NCI-H2227 treated with DMSO at 0.1 percent for 48 hours (cell line): ENCODE data around the gene MERTK.
A peak's percentile ranks its signal among the peaks of the same experiment; 100 is the strongest.
"Not testable (repeated sequence)": the region's sequence is repeated elsewhere in the genome, so short reads cannot be mapped to it uniquely, and the experiment has no call there.

Experiments used
- DNase-seq: peaks from one replicate; lab custom pipeline; 2025; lab: John Stamatoyannopoulos, UW

Gene MERTK

DNA sequence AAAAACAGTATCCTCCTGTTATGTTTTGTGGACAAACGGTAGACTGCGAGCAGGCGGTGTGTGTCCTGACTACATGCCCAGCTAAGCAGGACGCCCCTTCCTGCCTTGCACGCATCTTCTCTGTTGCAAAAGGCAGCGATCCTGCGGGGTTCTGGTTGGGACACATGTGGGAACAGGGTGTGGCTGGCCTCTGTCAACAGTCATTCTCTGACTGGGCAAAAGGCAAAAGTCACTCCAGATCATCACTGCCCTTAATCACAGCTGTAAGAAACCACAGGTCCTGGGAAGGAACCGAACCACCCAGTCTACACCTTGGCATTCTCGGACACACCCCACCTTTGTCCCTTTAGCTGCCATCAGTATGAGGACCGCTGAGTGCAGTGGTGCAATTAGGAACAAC lies 112.3 kb downstream of the MERTK start:
- DNase-seq = no peak

- DNase-seq = no peak
Measured at GRCh38 chr2:112012556-112012955, 114.1 kb downstream of the MERTK start.

- no peak for DNase-seq
Measured at GRCh38 chr2:112018846-112019245, 120.4 kb downstream of the MERTK start.

- no peak for DNase-seq
Measured at GRCh38 chr2:112019569-112019982, 121.2 kb downstream of the MERTK start.

DNA sequence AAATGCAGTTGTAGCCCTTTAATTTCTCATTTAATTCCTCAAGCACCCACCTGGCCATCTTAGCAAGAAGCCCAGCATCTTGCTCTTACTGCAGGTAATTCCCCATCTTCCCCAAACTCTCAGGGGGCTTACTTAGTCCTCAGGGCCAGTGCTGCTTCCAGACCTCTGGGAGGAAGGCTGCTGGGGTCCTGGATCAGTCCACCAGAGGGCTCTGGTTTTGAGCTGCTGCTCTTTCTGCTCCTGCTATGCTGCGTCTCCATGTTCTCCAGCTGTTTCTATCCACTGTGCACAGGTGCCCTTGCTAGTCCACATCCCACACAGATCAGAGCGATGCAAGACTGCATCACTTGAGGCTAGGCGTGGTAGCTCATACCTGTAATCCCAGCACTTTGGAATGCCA lies 122.2 kb downstream of the MERTK start:
- DNase-seq = no peak

- DNase-seq = peak; percentile 62
Measured at GRCh38 chr2:112021290-112021689, 122.9 kb downstream of the MERTK start.

- DNase-seq = peak; percentile 76
Measured at GRCh38 chr2:112021781-112022231, 123.4 kb downstream of the MERTK start.

GRCh38 chr2:112023707-112024106 lies 125.3 kb downstream of the MERTK start:
- DNase-seq = no peak

DNA sequence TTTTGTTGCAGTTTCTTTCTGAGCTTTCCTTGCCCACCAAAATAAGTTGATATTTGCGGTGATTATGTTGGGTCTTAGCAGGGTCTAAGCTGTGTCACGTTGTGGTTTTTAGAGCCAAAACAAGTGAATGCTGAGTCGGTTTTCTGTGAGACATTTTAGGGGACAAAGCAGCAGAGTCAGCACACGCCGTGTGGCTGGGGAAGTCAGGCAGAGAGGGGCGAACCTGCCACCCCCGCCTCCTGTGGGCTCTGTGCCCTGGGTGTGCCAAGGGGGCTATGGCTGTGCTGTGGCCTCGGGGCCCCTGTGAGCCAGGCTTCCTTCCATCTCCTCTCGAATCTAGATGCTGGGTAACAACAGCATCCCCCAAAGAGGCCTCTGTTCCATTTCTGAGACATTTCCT lies 125.8 kb downstream of the MERTK start:
- no peak for DNase-seq

GRCh38 chr2:112024896-112025491 lies 126.6 kb downstream of the MERTK start:
- DNase-seq = no peak

GRCh38 chr2:112026509-112026908 lies 128.1 kb downstream of the MERTK start:
- no peak for DNase-seq

DNA sequence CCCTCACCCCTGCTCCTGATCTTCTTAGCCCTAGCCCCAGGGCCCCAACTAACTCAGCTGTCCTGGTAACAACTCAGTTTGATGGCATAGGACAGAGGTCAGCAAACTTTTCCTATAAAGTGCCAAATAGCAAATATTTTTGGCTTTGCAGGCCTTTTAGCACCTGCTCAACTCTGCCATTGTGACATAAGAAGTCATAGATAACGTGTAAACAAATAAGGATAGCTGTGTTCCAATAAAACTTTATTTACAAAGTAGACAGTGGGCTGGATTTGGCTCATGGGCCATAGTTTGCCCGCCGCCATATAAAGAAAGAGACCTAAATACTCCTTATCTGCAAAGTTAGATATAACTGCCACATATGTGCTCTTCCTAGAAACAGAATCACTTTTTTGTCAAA lies 129.4 kb downstream of the MERTK start:
- DNase-seq = no peak

- DNase-seq = no peak
Measured at GRCh38 chr2:112029164-112029563, 130.8 kb downstream of the MERTK start.

- peak; percentile 35 for DNase-seq
Measured at GRCh38 chr2:112031473-112032223, 133.2 kb downstream of the MERTK start.

DNA sequence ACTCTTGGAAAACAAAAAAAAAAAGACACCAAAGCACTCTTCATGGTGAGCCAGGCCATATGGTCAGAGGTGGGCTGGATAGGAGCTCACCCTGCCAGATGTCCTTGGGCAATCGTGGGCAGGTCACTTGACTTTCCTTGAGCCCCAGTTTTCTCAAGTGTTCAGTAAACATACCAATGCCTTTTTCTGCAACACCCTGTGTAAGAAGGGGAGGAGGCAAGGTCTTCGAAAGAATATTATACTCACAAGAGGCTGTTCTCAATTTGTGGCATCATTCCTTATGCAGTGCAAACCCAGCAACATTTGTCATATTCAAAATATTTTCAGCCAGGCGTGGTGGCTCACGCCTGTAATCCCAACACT lies 133.8 kb downstream of the MERTK start:
- DNase-seq = no peak

GRCh38 chr2:112032689-112033465 lies 134.5 kb downstream of the MERTK start:
- DNase-seq = no peak

DNA sequence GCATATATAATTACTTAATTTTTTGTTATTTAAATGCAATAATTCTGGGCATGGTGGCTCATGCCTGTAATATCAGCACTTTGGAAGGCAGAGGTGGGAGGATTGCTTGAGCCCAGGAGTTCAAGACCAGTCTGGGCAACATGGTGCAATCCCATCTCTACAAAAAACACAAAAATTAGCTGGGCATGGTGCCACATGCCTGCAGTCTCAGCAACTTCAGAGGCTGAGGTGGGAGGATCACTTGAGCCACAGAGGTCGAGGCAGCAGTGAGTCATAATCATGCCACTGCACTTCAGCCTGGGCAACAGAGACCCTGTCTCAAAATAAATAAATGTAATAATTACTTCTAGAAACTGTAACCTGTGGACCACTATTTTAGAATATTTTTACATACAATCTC lies 135.2 kb downstream of the MERTK start:
- DNase-seq = no peak

DNA sequence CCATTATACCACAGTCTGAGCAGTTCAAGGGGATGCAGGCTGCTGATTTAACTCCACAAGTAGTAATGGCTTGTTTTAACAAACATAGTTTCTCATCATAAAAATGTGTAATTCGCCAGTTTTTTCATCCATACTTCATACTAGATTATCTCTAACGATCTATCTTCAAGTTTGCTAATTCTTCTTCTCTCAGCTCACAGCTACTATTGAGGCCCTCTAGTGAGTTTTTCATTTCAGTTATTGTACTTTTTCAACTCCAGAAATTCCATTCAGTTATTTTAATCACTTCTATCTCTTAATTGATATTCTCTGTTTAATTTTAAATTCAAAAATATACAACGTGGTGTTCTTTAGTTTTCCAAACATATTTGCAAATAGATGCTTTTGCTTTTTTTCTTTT lies 136.5 kb downstream of the MERTK start:
- DNase-seq = no peak

DNA sequence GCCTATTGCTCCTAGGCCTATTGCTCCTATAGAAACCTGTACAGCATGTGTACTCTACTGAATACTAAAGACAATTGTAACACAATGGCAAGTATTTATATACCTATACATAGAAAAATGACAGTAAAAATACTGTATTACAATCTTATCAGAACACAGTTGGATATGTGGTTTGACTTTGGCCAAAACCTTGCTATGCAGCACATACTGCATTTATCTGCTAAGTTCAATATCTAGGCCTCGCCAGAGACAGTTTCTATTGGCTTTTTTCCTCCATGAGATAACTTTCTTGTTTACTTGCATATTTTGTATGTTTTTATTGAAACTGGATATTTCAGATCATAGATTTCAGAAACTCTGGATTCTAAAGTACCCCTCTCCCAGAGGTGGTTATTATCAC lies 137.4 kb downstream of the MERTK start:
- DNase-seq = no peak

GRCh38 chr2:112039556-112039955 lies 141.1 kb downstream of the MERTK start:
- DNase-seq = not testable (repeated sequence)

DNA sequence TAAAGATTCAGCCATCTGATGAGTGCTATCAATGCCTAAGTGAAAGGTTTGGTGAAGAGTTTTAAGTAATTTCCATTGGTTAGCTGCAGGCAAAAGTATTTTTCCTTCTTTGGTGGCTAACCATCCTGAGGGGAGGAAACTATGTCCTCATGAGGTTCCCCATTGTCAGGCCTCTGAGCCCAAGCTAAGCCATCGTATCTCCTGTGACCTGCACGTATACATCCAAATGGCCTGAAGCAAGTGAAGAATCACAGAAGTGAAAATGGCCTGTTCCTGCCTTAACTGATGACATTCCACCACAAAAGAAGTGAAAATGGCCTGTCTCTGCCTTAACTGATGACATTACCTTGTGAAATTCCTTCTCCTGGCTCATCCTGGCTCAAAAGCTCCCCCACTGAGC lies 141.7 kb downstream of the MERTK start:
- not testable (repeated sequence) for DNase-seq

DNA sequence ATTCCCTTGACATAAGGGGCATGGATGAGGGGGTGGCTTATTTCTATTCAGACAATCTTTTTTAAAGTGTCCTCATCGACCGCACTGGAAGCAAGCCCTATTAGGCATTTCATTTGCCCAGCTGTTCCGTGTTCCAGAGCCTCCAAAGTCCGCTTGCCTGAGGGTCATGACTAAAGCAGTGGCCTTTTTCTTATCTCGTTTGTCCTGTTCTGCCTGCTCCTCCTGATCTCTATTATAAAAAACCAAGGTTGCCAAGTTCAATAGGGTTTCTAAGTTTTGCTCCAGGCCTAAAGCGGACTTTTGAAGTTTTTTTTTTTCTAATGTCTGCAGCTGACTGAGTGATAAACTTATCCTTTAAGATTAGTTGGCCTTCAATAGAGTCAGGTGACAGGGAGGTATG lies 143.1 kb downstream of the MERTK start:
- DNase-seq = not testable (repeated sequence)

DNA sequence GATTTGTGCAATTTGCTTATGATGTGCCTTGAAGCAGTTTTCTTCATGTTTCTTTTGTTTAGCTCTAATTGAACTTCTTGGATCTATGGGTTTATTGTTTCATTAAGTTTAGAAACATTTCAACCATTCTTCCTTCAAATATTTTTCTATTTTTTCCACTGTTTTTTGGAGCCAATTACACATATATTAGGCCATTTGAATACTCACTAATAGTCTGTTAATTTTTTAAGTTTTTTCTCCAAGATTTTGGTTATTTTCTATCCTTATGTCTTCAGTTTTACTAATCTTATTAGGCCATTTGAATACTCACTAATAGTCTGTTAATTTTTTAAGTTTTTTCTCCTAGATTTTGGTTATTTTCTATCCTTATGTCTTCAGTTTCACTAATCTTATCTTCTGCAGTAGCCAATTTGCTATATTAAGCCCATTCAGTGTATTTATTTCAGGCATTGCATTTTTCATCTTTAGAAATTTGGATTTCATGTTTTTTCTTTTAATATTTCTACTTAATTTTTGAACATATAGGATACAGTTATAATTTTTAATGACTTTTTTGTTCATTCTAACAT lies 147.1 kb downstream of the MERTK start:
- DNase-seq = no peak
